Adipocyte (in vitro differentiated cells): ENCODE measurements around the gene ASNSD1.
"Not testable (repeated sequence)": the region's sequence is repeated elsewhere in the genome, so short reads cannot be mapped to it uniquely, and the experiment has no call there.

Source experiments
- DNase-seq: peaks from one replicate; pipeline ENCODE4 v3.0.0-alpha.2; 2015; ENCODE audit warnings: low read depth
- H3K27me3 ChIP-seq: replicated peaks from 2 replicates; pipeline ENCODE4 v1.7.0; 2013; ENCODE audit warnings: mild to moderate bottlenecking, low read length, moderate library complexity; ENCODE audit not compliant: control insufficient read depth, insufficient read depth
- H3K36me3 ChIP-seq: 2 replicates; pipeline ENCODE4 v1.7.0; 2013; ENCODE audit warnings: low read length, mild to moderate bottlenecking, moderate library complexity; ENCODE audit not compliant: control insufficient read depth, insufficient read depth, severe bottlenecking
- H3K4me1 ChIP-seq: 2 replicates; pipeline ENCODE4 v1.7.0; 2013; ENCODE audit warnings: mild to moderate bottlenecking, low read length, moderate library complexity; ENCODE audit not compliant: control insufficient read depth, insufficient read depth
- H3K4me3 ChIP-seq: 2 replicates; pipeline ENCODE4 v1.7.0; 2013; ENCODE audit warnings: mild to moderate bottlenecking, low read length, moderate library complexity
- H3K9ac ChIP-seq: 2 replicates; pipeline ENCODE4 v1.7.0; 2013; ENCODE audit warnings: mild to moderate bottlenecking, low read length, moderate library complexity
- H3K9me3 ChIP-seq: 2 replicates; pipeline ENCODE4 v1.7.0; 2013; ENCODE audit warnings: mild to moderate bottlenecking, low read length, moderate library complexity; ENCODE audit not compliant: control insufficient read depth

The ASNSD1 gene

GRCh38 chr2:189669913-189670312 lies 8.7 kb downstream of the ASNSD1 start:
- Histone ChIP-seq H3K27me3 (no peaks in the 10 kb centered on the region), H3K4me1 (peaks cover 7% of the 10 kb centered on the region), H3K9ac (no peak overlapping the region), H3K9me3 (no peaks in the 10 kb centered on the region), H3K4me3 (no peak overlapping the region), H3K36me3 (peaks cover 57% of the 10 kb centered on the region)
- DNase-seq, result no peak

- Histone ChIP-seq H3K9ac (peak overlapping the region; percentile 100), H3K27me3 (no peaks in the 10 kb centered on the region), H3K4me1 (peaks cover 21% of the 10 kb centered on the region), H3K36me3 (peaks cover 27% of the 10 kb centered on the region), H3K4me3 (peak overlapping the region; percentile 99), H3K9me3 (peaks cover 5% of the 10 kb centered on the region)
- no peak for DNase-seq
Measured at GRCh38 chr2:189673661-189674373, 12.6 kb downstream of the ASNSD1 start.

- Histone ChIP-seq H3K27me3 (no peaks in the 10 kb centered on the region), H3K9ac (peak within 1 kb of the TSS; percentile 100), H3K9me3 (peaks cover 5% of the 10 kb centered on the region), H3K4me1 (peaks cover 21% of the 10 kb centered on the region), H3K4me3 (peak within 1 kb of the TSS; percentile 99), H3K36me3 (peaks cover 20% of the 10 kb centered on the region)
- DNase-seq, result peak; percentile 95
Measured at GRCh38 chr2:189674374-189675112, 13.3 kb downstream of the ASNSD1 start, which contains the start of gene ANKAR. TSS of gene ANKAR (plus strand) at chr2:189674670. CDS start at chr2:189676491, 1,821 bp downstream.

GRCh38 chr2:189676471-189676870 lies 15.2 kb downstream of the ASNSD1 start:
- H3K4me1 ChIP-seq, result peaks cover 21% of the 10 kb centered on the region
- H3K9ac ChIP-seq, result no peak overlapping the region
- no peak overlapping the region for H3K4me3 ChIP-seq
- no peaks in the 10 kb centered on the region for H3K27me3 ChIP-seq
- DNase-seq, result no peak
- peaks cover 5% of the 10 kb centered on the region for H3K9me3 ChIP-seq
- peaks cover 6% of the 10 kb centered on the region for H3K36me3 ChIP-seq

GRCh38 chr2:189679226-189679625 lies 18.0 kb downstream of the ASNSD1 start:
- Histone ChIP-seq H3K9ac (no peak overlapping the region), H3K36me3 (no peaks in the 10 kb centered on the region), H3K4me1 (peaks cover 14% of the 10 kb centered on the region), H3K27me3 (no peaks in the 10 kb centered on the region), H3K9me3 (peaks cover 5% of the 10 kb centered on the region), H3K4me3 (no peak overlapping the region)
- no peak for DNase-seq

- H3K4me1 ChIP-seq, result peaks cover 5% of the 10 kb centered on the region
- H3K4me3 ChIP-seq, result no peak overlapping the region
- no peaks in the 10 kb centered on the region for H3K36me3 ChIP-seq
- DNase-seq, result no peak
- peaks cover 5% of the 10 kb centered on the region for H3K9me3 ChIP-seq
- no peaks in the 10 kb centered on the region for H3K27me3 ChIP-seq
- no peak overlapping the region for H3K9ac ChIP-seq
Measured at GRCh38 chr2:189681203-189681602, 19.9 kb downstream of the ASNSD1 start.

- H3K9ac ChIP-seq, result no peak overlapping the region
- no peak for DNase-seq
Measured at GRCh38 chr2:189681903-189682302, 20.6 kb downstream of the ASNSD1 start.

GRCh38 chr2:189683348-189683747 lies 22.1 kb downstream of the ASNSD1 start:
- H3K9me3 ChIP-seq, result peaks cover 4% of the 10 kb centered on the region
- no peaks in the 10 kb centered on the region for H3K27me3 ChIP-seq
- H3K36me3 ChIP-seq, result no peaks in the 10 kb centered on the region
- H3K9ac ChIP-seq, result no peak overlapping the region
- H3K4me1 ChIP-seq, result peaks cover 4% of the 10 kb centered on the region
- no peak for DNase-seq
- H3K4me3 ChIP-seq, result no peak overlapping the region

More at GRCh38 chr2:189681903-189682302, 20.6 kb downstream of the ASNSD1 start:
- Histone ChIP-seq H3K27me3 (no peaks in the 10 kb centered on the region), H3K9me3 (peaks cover 5% of the 10 kb centered on the region), H3K36me3 (no peaks in the 10 kb centered on the region), H3K4me3 (no peak overlapping the region), H3K4me1 (no peaks in the 10 kb centered on the region)

GRCh38 chr2:189684811-189685210 lies 23.6 kb downstream of the ASNSD1 start:
- Histone ChIP-seq H3K4me3 (no peak overlapping the region), H3K36me3 (no peaks in the 10 kb centered on the region), H3K27me3 (no peaks in the 10 kb centered on the region), H3K9ac (no peak overlapping the region), H3K9me3 (no peaks in the 10 kb centered on the region), H3K4me1 (peaks cover 5% of the 10 kb centered on the region)
- no peak for DNase-seq

GRCh38 chr2:189685540-189686229 lies 24.4 kb downstream of the ASNSD1 start:
- peaks cover 5% of the 10 kb centered on the region for H3K4me1 ChIP-seq
- H3K9me3 ChIP-seq, result no peaks in the 10 kb centered on the region
- no peak overlapping the region for H3K9ac ChIP-seq
- H3K27me3 ChIP-seq, result no peaks in the 10 kb centered on the region
- peak; percentile 78 for DNase-seq
- no peak overlapping the region for H3K4me3 ChIP-seq
- no peaks in the 10 kb centered on the region for H3K36me3 ChIP-seq

- H3K9ac ChIP-seq, H3K36me3 ChIP-seq, H3K4me3 ChIP-seq, H3K4me1 ChIP-seq, H3K27me3 ChIP-seq, H3K9me3 ChIP-seq, DNase-seq: not testable (repeated sequence)
Measured at GRCh38 chr2:189687796-189688195, 26.5 kb downstream of the ASNSD1 start.
